Activated CD4-positive, alpha-beta T cell treated with anti-CD3 and anti-CD28 coated beads, Interleukin-2, amount 10 ng/mL, durations not matched to agents 24 days and 14 days (primary cell): ENCODE measurements around the gene DCTN1. TPM values are rescaled to one million over a fixed set of nuclear protein-coding genes. Genes with fewer than 3 reads are reported as not detected.
A peak's percentile ranks its signal among the peaks of the same experiment; 100 is the strongest.

Experiments used
- DNase-seq: peaks from one replicate; pipeline ENCODE4 v3.0.0; 2022
- H3K27ac Mint-ChIP-seq: one replicate; pipeline ENCODE4 v1.8.0; 2022; ENCODE audit warnings: mild to moderate bottlenecking, mixed read lengths
- H3K27me3 Mint-ChIP-seq: one replicate; pipeline ENCODE4 v1.8.0; 2022; ENCODE audit warnings: mixed read lengths
- H3K36me3 Mint-ChIP-seq: one replicate; pipeline ENCODE4 v1.8.0; 2022; ENCODE audit warnings: low read depth, mild to moderate bottlenecking, mixed read lengths
- H3K4me1 Mint-ChIP-seq: one replicate; pipeline ENCODE4 v1.8.0; 2021; ENCODE audit warnings: mixed read lengths
- H3K4me3 Mint-ChIP-seq: one replicate; pipeline ENCODE4 v1.8.0; 2022; ENCODE audit warnings: mild to moderate bottlenecking, moderate library complexity, mixed read lengths
- H3K9me3 Mint-ChIP-seq: one replicate; pipeline ENCODE4 v1.8.0; 2021; ENCODE audit warnings: mixed read lengths
- intact Hi-C: fragments of 100-400 bp; cut with micrococcal nuclease; formaldehyde crosslinking; loops from one replicate; pipeline ENCODE4 v1.15.1; 2023
- total RNA-seq: library from RNA; stranded (reverse); gene quantifications from 2 replicates; pipeline ENCODE4 v1.2.3, GENCODE V29; 2022

DCTN1 gene
- total RNA-seq, 1 donor from 2014 or later: 87.2 TPM

DNA sequence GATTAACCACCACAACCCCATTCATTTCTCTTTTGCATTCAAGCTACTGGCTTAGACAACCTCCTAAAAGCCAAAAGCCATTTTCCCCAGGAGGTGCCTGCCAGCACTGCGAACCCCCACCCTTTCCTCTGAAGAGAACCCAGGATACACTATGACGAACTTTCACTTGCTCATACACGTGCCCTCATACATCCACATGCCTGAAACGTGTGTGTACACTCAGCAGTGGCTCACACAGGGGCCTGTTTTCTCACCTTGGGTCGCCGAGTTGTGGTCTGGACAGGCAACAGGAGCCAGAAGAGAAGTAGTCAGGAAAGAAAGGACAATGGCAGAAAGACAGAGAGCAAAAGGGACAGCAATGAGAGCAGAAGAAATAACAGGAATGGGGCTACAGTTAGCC lies 7.4 kb downstream of the DCTN1 start:
- H3K27ac Mint-ChIP-seq: no peak overlapping the region
- DNase-seq: no peak
- H3K4me3 Mint-ChIP-seq: no peak overlapping the region
- peaks cover 5% of the 10 kb centered on the region for H3K4me1 Mint-ChIP-seq
- intact Hi-C loops: no loop called here
- peaks cover 36% of the 10 kb centered on the region for H3K36me3 Mint-ChIP-seq
- H3K27me3 Mint-ChIP-seq: no peaks in the 10 kb centered on the region
- H3K9me3 Mint-ChIP-seq: no peaks in the 10 kb centered on the region

GRCh38 chr2:74371421-74371820 lies 8.7 kb downstream of the DCTN1 start:
- Mint-ChIP-seq H3K9me3 (no peaks in the 10 kb centered on the region), H3K27me3 (no peaks in the 10 kb centered on the region), H3K4me1 (peaks cover 5% of the 10 kb centered on the region), H3K27ac (no peak overlapping the region), H3K36me3 (peaks cover 42% of the 10 kb centered on the region), H3K4me3 (no peak overlapping the region)
- intact Hi-C loops: no loop called here
- no peak for DNase-seq

- intact Hi-C loops: no loop called here
- peaks cover 50% of the 10 kb centered on the region for H3K36me3 Mint-ChIP-seq
- H3K9me3 Mint-ChIP-seq: no peaks in the 10 kb centered on the region
- H3K27me3 Mint-ChIP-seq: no peaks in the 10 kb centered on the region
- DNase-seq: no peak
- no peak overlapping the region for H3K4me3 Mint-ChIP-seq
- H3K4me1 Mint-ChIP-seq: peaks cover 4% of the 10 kb centered on the region
- no peak overlapping the region for H3K27ac Mint-ChIP-seq
These were observed 10.1 kb downstream of the DCTN1 start for GRCh38 chr2:74369976-74370375.

- no peaks in the 10 kb centered on the region for H3K9me3 Mint-ChIP-seq
- H3K4me1 Mint-ChIP-seq: peaks cover 2% of the 10 kb centered on the region
- H3K27me3 Mint-ChIP-seq: no peaks in the 10 kb centered on the region
- no peak overlapping the region for H3K27ac Mint-ChIP-seq
- intact Hi-C loops: no loop called here
- no peak for DNase-seq
- H3K36me3 Mint-ChIP-seq: peaks cover 57% of the 10 kb centered on the region
- H3K4me3 Mint-ChIP-seq: no peak overlapping the region
These were observed 11.6 kb downstream of the DCTN1 start for GRCh38 chr2:74368499-74368898.

DNA sequence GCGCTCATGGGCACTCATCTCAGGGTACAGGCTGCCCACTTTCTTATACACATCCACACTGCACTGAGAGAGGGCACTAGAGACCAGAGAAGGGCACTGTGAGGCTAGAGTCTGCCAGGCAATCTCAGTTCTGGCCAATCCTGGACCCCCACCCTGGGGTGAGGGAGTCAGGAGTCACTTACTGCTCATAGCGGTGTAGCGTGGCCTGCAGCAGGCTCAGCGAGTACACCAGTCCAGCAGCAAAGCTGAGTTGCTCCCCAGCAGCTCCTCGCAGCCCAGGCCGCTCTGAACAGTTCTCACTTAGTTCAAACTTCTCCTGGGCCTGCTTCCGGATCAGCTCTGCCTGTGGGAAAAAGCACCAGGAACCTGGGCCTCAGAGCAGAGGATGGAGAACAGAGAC lies 12.3 kb downstream of the DCTN1 start:
- intact Hi-C loops: no loop called here
- H3K4me1 Mint-ChIP-seq: no peaks in the 10 kb centered on the region
- DNase-seq: no peak
- H3K27me3 Mint-ChIP-seq: no peaks in the 10 kb centered on the region
- no peaks in the 10 kb centered on the region for H3K9me3 Mint-ChIP-seq
- H3K4me3 Mint-ChIP-seq: no peak overlapping the region
- peaks cover 58% of the 10 kb centered on the region for H3K36me3 Mint-ChIP-seq
- H3K27ac Mint-ChIP-seq: no peak overlapping the region

- H3K4me3 Mint-ChIP-seq: no peak overlapping the region
- H3K27me3 Mint-ChIP-seq: no peaks in the 10 kb centered on the region
- H3K36me3 Mint-ChIP-seq: peaks cover 69% of the 10 kb centered on the region
- intact Hi-C loops: no loop called here
- no peak overlapping the region for H3K27ac Mint-ChIP-seq
- DNase-seq: no peak
- H3K4me1 Mint-ChIP-seq: no peaks in the 10 kb centered on the region
- no peaks in the 10 kb centered on the region for H3K9me3 Mint-ChIP-seq
These were observed 14.1 kb downstream of the DCTN1 start for GRCh38 chr2:74366036-74366435.

DNA sequence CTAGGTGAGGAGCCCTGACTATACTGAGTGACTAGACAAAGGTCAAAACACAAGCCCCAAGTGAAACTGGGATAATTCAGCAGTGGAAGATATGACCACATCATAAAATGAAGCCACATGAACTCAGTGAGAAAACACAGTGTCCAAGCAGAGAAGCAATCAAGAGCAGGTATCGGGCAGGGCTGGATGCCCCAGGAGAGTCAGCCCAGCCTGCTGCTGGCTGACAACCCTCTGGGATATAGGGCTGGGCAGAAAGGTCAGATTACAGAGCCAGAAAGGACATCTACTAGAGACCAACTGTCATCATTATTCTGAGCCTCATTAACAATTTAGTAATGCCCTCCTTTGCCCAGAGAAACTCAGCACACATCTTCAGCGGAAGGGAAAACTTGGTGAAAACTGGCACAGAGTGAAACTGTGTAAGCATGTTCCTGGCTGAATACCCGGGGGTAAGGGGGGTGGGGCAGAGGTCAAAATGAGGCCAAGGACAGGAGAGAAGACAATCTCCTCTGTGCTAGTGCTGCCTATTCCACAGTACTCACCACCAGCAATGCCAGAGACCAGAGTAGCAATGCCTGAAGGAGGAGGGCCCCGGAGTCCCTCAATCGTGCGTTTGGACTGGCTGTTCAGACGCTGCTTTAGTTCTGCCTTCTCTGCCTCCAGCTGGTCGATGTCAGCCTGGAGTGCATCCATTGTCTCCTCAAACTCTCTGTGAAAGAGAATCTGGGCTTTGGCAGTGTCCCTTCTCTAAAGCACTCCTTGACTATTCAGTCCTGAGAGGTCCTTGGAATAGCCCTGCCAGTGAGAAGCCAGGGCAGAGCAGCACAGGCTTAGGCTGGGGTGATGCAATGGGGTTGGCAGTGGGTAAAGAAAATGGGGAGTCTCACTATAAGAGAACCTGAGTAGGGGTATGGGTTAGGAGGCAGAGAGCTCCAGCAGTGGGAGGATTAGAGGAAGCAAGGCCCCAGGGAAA lies 15.3 kb downstream of the DCTN1 start:
- Mint-ChIP-seq H3K27me3 (no peaks in the 10 kb centered on the region), H3K9me3 (no peaks in the 10 kb centered on the region), H3K36me3 (peaks cover 62% of the 10 kb centered on the region), H3K27ac (peak overlapping the region; percentile 12), H3K4me3 (no peak overlapping the region), H3K4me1 (no peaks in the 10 kb centered on the region)
- no peak for DNase-seq
- intact Hi-C loops: no loop called here

DNA sequence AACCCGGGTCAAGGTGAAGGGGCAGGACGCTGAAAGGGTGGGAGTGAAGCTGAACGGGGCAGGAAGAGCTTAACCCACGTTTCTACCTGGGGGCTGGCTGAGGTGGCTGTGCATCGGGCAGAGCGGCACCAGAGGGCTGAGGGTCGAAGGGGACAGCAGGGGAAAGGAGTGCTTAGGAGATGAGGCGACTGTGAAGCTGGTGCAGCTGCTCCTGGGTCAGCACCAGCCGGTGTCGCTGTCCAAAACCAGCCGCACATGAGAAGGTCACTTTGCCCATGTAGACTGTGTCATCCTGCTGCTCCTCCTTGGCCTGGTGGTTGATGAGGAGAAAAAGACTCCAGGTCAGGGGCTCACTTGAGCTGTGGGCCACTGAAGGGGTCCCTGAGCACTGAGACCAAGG lies 18.8 kb downstream of the DCTN1 start:
- no peak for DNase-seq
- intact Hi-C loops: no loop called here
- Mint-ChIP-seq H3K27me3 (no peaks in the 10 kb centered on the region), H3K27ac (no peak overlapping the region), H3K9me3 (no peaks in the 10 kb centered on the region), H3K36me3 (peaks cover 44% of the 10 kb centered on the region), H3K4me3 (no peak overlapping the region), H3K4me1 (no peaks in the 10 kb centered on the region)

DNA sequence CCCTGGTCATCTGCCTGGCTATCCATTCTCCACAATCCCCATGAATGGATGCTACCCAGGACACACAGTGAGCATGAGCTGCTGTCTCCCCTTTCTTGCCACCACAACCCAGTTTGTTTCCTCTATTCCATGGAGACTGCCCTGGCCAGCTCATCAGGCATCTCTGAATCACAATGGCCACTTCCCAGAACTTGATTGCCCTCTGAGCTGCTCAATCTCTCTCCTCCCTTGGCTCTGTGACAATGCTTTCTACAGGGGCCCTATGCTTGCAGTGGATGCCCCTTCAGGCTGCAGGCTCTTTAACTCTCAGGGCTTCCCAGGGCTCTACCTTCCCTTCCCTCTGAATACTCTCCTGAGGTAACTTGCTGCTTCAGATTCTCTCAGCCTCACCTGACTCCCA lies 22.5 kb downstream of the DCTN1 start:
- H3K27me3 Mint-ChIP-seq: no peaks in the 10 kb centered on the region
- H3K36me3 Mint-ChIP-seq: peaks cover 24% of the 10 kb centered on the region
- H3K9me3 Mint-ChIP-seq: no peaks in the 10 kb centered on the region
- H3K4me3 Mint-ChIP-seq: no peak overlapping the region
- intact Hi-C loops: no loop called here
- no peaks in the 10 kb centered on the region for H3K4me1 Mint-ChIP-seq
- no peak overlapping the region for H3K27ac Mint-ChIP-seq
- no peak for DNase-seq

- DNase-seq: no peak
- Mint-ChIP-seq H3K36me3 (no peaks in the 10 kb centered on the region), H3K4me1 (no peaks in the 10 kb centered on the region), H3K4me3 (no peak overlapping the region), H3K27me3 (no peaks in the 10 kb centered on the region), H3K27ac (no peak overlapping the region), H3K9me3 (no peaks in the 10 kb centered on the region)
- intact Hi-C loops: no loop called here
These were observed 30.2 kb downstream of the DCTN1 start for GRCh38 chr2:74349889-74350288.

- DNase-seq: no peak
- Mint-ChIP-seq H3K9me3 (no peaks in the 10 kb centered on the region), H3K4me1 (no peaks in the 10 kb centered on the region), H3K27me3 (no peaks in the 10 kb centered on the region), H3K36me3 (peaks cover 1% of the 10 kb centered on the region), H3K27ac (no peak overlapping the region), H3K4me3 (no peak overlapping the region)
- intact Hi-C loops: no loop called here
These were observed 32.4 kb downstream of the DCTN1 start for GRCh38 chr2:74347742-74348141.

GRCh38 chr2:74347303-74347702 lies 32.8 kb downstream of the DCTN1 start:
- H3K27ac Mint-ChIP-seq: no peak overlapping the region
- intact Hi-C loops: no loop called here
- H3K36me3 Mint-ChIP-seq: peaks cover 1% of the 10 kb centered on the region
- no peaks in the 10 kb centered on the region for H3K4me1 Mint-ChIP-seq
- DNase-seq: no peak
- no peaks in the 10 kb centered on the region for H3K9me3 Mint-ChIP-seq
- H3K4me3 Mint-ChIP-seq: no peak overlapping the region
- no peaks in the 10 kb centered on the region for H3K27me3 Mint-ChIP-seq

DNA sequence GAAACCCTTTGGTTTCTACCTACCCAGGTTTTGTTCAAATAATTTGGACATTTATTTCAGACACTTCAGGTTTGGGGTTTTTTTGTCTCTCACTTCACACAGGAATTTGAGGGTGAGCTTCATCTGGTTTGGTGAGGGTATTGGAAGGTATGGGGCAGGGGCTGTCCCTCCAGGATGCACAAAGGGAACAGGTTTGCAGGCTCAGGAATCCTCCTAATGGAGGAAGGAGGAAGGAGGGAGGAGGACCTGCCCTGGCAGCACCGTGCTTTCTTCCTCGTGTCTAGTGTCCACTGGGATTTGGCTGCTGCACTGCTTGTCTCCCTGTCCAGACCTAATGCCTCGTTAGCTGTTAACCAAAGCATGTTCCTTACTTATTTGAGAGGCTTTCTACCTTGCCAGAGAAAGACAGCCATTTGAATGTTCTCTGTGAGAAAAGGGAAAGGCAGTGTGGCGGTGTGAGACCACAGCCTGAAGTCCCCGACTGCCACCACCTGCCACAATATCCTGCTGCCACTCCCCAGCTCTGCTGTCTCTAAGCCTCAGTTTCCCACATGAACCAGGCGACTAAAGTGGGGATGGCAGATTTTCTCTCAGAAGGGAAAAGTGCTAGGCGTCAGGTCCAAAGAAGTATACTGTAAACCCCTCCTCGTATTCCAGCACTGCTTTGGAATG lies 34.7 kb downstream of the DCTN1 start:
- Mint-ChIP-seq H3K4me1 (no peaks in the 10 kb centered on the region), H3K36me3 (peaks cover 1% of the 10 kb centered on the region), H3K27ac (no peak overlapping the region), H3K4me3 (no peak overlapping the region), H3K27me3 (no peaks in the 10 kb centered on the region), H3K9me3 (no peaks in the 10 kb centered on the region)
- intact Hi-C loops: no loop called here
- DNase-seq: no peak

- H3K4me1 Mint-ChIP-seq: no peaks in the 10 kb centered on the region
- no peak within 1 kb of the TSS for H3K27ac Mint-ChIP-seq
- peaks cover 1% of the 10 kb centered on the region for H3K36me3 Mint-ChIP-seq
- H3K27me3 Mint-ChIP-seq: peaks cover 1% of the 10 kb centered on the region
- H3K9me3 Mint-ChIP-seq: no peaks in the 10 kb centered on the region
- H3K4me3 Mint-ChIP-seq: no peak within 1 kb of the TSS
- intact Hi-C loops: no loop called here
- no peak for DNase-seq
These were observed 36.8 kb downstream of the DCTN1 start, which contains the start of gene SLC4A5 for GRCh38 chr2:74343316-74343715. Gene SLC4A5 (minus strand): TSS chr2:74343416. CDS start chr2:74315023, 28,393 bp downstream.
